Transverse colon (tissue), 4 donors: ENCODE data around the gene C2CD4D. TPM values are rescaled to one million over a fixed set of nuclear protein-coding genes. Genes with fewer than 3 reads are reported as not detected.

ENCODE experiments used
- DNase-seq: peaks from one replicate; pipeline ENCODE4 v3.0.0-alpha.2; 2019
- H3K27ac ChIP-seq, 4 donors: fragments of 200-600 bp; sonication (generic); 2 replicates each; pipeline ENCODE4 v1.5.1; 2016 to 2018; ENCODE audit warnings: inconsistent platforms in 4 of 4
- H3K27me3 ChIP-seq: fragments of 200-600 bp; sonication (generic); 2 replicates; pipeline ENCODE4 v1.5.1; 2017; ENCODE audit warnings: inconsistent platforms
- H3K36me3 ChIP-seq, 4 donors: fragments of 200-600 bp; sonication (generic); 2 replicates each; pipeline ENCODE4 v1.5.1; 2017 to 2019; ENCODE audit warnings: inconsistent platforms in 4 of 4
- H3K4me1 ChIP-seq, 4 donors: fragments of 200-600 bp; sonication (generic); 2 replicates each; pipeline ENCODE4 v1.5.1; 2017 to 2020; ENCODE audit warnings: inconsistent platforms in 4 of 4
- H3K4me3 ChIP-seq, 4 donors: fragments of 200-600 bp; sonication (generic); 1 replicate in 1 of 4; 2 replicates in 3 of 4; pipeline versions ENCODE4 v1.5.1 to v1.6.1; 2017 to 2019; ENCODE audit warnings: inconsistent platforms in 4 of 4
- H3K9me3 ChIP-seq, 2 donors: fragments of 200-600 bp; sonication (generic); 2 replicates each; pipeline ENCODE4 v1.5.1; 2017 to 2019; ENCODE audit warnings: inconsistent platforms in 2 of 2
- CTCF ChIP-seq, 5 experiments: fragments of 200-600 bp in 3 of 5; fragments of 450-650 bp in 2 of 5; sonication (generic) in 3 of 5; IDR thresholded peaks; 1 replicate in 2 of 5; 2 replicates in 3 of 5; pipeline ENCODE4 v1.5.1; 2016 to 2017; ENCODE audit warnings: antibody characterized with exemption in 5 of 5, inconsistent platforms in 3 of 5, mild to moderate bottlenecking in 2 of 5, moderate library complexity in 1 of 5
- EP300 ChIP-seq: sonication (generic); formaldehyde crosslinking; IDR thresholded peaks from one replicate; pipeline ENCODE4 v1.6.1; 2017; ENCODE audit warnings: antibody characterized with exemption, low read depth
- POLR2A ChIP-seq: fragments of 450-650 bp; IDR thresholded peaks from one replicate; pipeline ENCODE4 v1.6.1; 2016; ENCODE audit warnings: antibody characterized with exemption, mild to moderate bottlenecking, moderate library complexity
- POLR2AphosphoS5 ChIP-seq, 3 donors: sonication (generic); formaldehyde crosslinking; IDR thresholded peaks; one replicate each; pipeline ENCODE4 v1.6.1; 2016; ENCODE audit warnings: antibody characterized with exemption in 3 of 3
- WGBS, 2 donors: methylation state at CpG; one replicate each; pipeline ENCODE4 v1.1.5; 2018; ENCODE audit warnings: low coverage in 1 of 2; 5-methylcytosine and 5-hydroxymethylcytosine counted together
- in situ Hi-C, 4 donors: fragments of 200-750 bp; cut with MboI; loops; one replicate each; pipeline versions ENCODE4 v1.15.0 to v1.15.1; 2017; ENCODE audit warnings: low sequenced_read_pairs in 3 of 4, low pct_ligation_motif_present in 1 of 4, low pct_unique_long_range_greater_than_20kb in 1 of 4
- intact Hi-C: fragments of 100-400 bp; cut with DNase I; formaldehyde crosslinking; loops from one replicate; pipeline ENCODE4 v1.15.1; 2023; ENCODE audit warnings: low total_unique reads
- total RNA-seq, 4 donors: library from RNA; depleted of rRNA; stranded (reverse); fragments of >200 nt; gene quantifications; one replicate each; pipeline ENCODE4 v1.1.0, GENCODE V29; 2016

The C2CD4D gene
- total RNA-seq, 4 donors from 2014 or later = not detected

GRCh38 chr1:151839082-151839412 is 573 bp downstream of the C2CD4D start:
- H3K36me3 ChIP-seq = no peaks in the 10 kb centered on the region
- in situ Hi-C loops (no loop called here), intact Hi-C loops (no loop called here)
- 59 to 60% methylated on average over 2 to 16 of the region's 16 CpGs for WGBS, 2 donors
- no peak for TF ChIP-seq POLR2A
- no peaks in the 10 kb centered on the region for H3K9me3 ChIP-seq
- H3K27ac ChIP-seq = peak overlapping the region; percentile 80 to 91 (median 89)
- H3K4me3 ChIP-seq = peak overlapping the region in 3 of 4 donors; percentile 14 to 54 (median 34)
- peaks cover 40% of the 10 kb centered on the region for H3K27me3 ChIP-seq
- no peak for DNase-seq
- H3K4me1 ChIP-seq = peaks cover 3 to 43% (median 26%) of the 10 kb centered on the region in 4 donors

- TF ChIP-seq POLR2A (no peak), CTCF (IDR thresholded peaks at IDR 0.05) (no peak), POLR2AphosphoS5 (IDR thresholded peaks at IDR 0.05) (no peak), EP300 (no peak)
- peaks cover 40% of the 10 kb centered on the region for H3K27me3 ChIP-seq
- peak overlapping the region; percentile 80 to 91 (median 89) for H3K27ac ChIP-seq
- intact Hi-C loops (no loop called here), in situ Hi-C loops (no loop called here)
- peak overlapping the region in 3 of 4 donors; percentile 14 to 54 (median 34) for H3K4me3 ChIP-seq
- no peak for DNase-seq
- 53% methylated on average over 70 of the region's 117 CpGs; no CpG with 5 or more reads in 1 of the 2 donors for WGBS, 2 donors
- H3K9me3 ChIP-seq = no peaks in the 10 kb centered on the region
- peaks cover 3 to 49% (median 26%) of the 10 kb centered on the region in 4 donors for H3K4me1 ChIP-seq
- H3K36me3 ChIP-seq = no peaks in the 10 kb centered on the region
These were observed 1.2 kb downstream of the C2CD4D start for GRCh38 chr1:151838222-151839081.

- H3K4me1 ChIP-seq = peaks cover 3 to 55% (median 30%) of the 10 kb centered on the region in 4 donors
- H3K4me3 ChIP-seq = peak overlapping the region in 3 of 4 donors; percentile 14 to 54 (median 34)
- H3K36me3 ChIP-seq = no peaks in the 10 kb centered on the region
- H3K9me3 ChIP-seq = no peaks in the 10 kb centered on the region
- TF ChIP-seq POLR2AphosphoS5 (IDR thresholded peaks at IDR 0.05) (no peak), POLR2A (no peak), CTCF (IDR thresholded peaks at IDR 0.05) (no peak), EP300 (no peak)
- DNase-seq = no peak
- H3K27ac ChIP-seq = peak overlapping the region in 3 of 4 donors; percentile 65 to 91 (median 65)
- intact Hi-C loops = no loop called here
- in situ Hi-C loops = no loop called here
- 60% methylated on average over 25 of the region's 26 CpGs; no CpG with 5 or more reads in 1 of the 2 donors for WGBS, 2 donors
- peaks cover 40% of the 10 kb centered on the region for H3K27me3 ChIP-seq
These were observed 1.8 kb downstream of the C2CD4D start for GRCh38 chr1:151837884-151838221.

GRCh38 chr1:151837197-151837596 is 2.4 kb downstream of the C2CD4D start:
- DNase-seq = no peak
- 34 to 50% methylated on average over 2 to 3 of the region's 3 CpGs for WGBS, 2 donors
- in situ Hi-C loops = no loop called here
- H3K4me3 ChIP-seq = no peak overlapping the region
- no peaks in the 10 kb centered on the region for H3K36me3 ChIP-seq
- H3K4me1 ChIP-seq = peaks cover 9 to 61% (median 36%) of the 10 kb centered on the region in 4 donors
- peak overlapping the region; percentile 63 to 91 (median 65) for H3K27ac ChIP-seq
- TF ChIP-seq CTCF (IDR thresholded peaks at IDR 0.05) (no peak), EP300 (no peak), POLR2AphosphoS5 (IDR thresholded peaks at IDR 0.05) (no peak), POLR2A (no peak)
- H3K27me3 ChIP-seq = peaks cover 40% of the 10 kb centered on the region
- intact Hi-C loops = no loop called here
- no peaks in the 10 kb centered on the region for H3K9me3 ChIP-seq
